ENCODE data around the gene AOC2. TPM values are rescaled to one million over a fixed set of nuclear protein-coding genes. Genes with fewer than 3 reads are reported as not detected.
A peak's percentile ranks its signal among the peaks of the same experiment; 100 is the strongest.

AOC2 gene
- polyA plus RNA-seq, 3 donors, result 0.09 to 1.6 TPM; not detected in 1

DNA sequence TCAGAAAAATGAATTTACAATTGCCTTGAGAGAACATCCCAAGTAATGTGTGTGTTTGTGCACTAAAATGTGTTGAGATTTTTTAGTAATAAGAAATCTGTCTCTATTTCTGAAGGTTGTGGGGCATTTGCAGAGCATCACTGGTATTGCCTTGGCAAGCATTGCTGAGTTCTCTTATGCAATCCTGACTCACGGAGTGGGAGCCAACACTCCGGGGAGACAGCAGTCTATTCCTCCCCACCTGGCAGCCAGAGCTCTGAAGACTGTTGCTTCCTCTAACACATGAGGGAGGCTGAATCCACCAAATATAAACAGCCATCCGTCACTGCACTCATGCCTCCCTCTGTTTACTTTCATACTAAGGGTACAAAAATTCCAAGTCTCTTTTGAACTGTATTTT lies 35.1 kb upstream of the AOC2 start:
- H3K4me2 ChIP-seq (replicated peaks; ENCODE audit: extremely low read depth, low read length, poor library complexity, severe bottlenecking), result no peak overlapping the region
- no peaks in the 10 kb centered on the region for H3K4me1 Mint-ChIP-seq
- no peaks in the 10 kb centered on the region for H3K27me3 ChIP-seq (ENCODE audit: control insufficient read depth in 2 of 2, insufficient read depth in 2 of 2, low read length in 2 of 2)
- no peak overlapping the region for H2AFZ ChIP-seq (ENCODE audit: insufficient read depth, low read depth, low read length, poor library complexity, severe bottlenecking)
- no peaks in the 10 kb centered on the region for H3K4me1 ChIP-seq (ENCODE audit: control insufficient read depth in 1 of 2, insufficient read depth in 2 of 2, low read length in 2 of 2)
- WGBS (ENCODE audit: insufficient coverage), result 28% methylated on average over 2 of the region's 3 CpGs
- no peak overlapping the region for H3K4me3 ChIP-seq (replicated peaks in 1 of 3; ENCODE audit: low read depth in 2 of 3, low read length in 3 of 3)
- no peak for DNase-seq
- no peak overlapping the region for H3K9ac ChIP-seq (ENCODE audit: insufficient read depth, low read length, poor library complexity, severe bottlenecking)
- H3K27me3 Mint-ChIP-seq (ENCODE audit: low read depth in 3 of 3), result peaks cover 0 to 3% (median 2%) of the 10 kb centered on the region in 3 donors
- H3K9me3 Mint-ChIP-seq, result no peaks in the 10 kb centered on the region
- H3K36me3 Mint-ChIP-seq, result peaks cover 39 to 61% of the 10 kb centered on the region in 2 donors
- peak overlapping the region in 3 of 7 donors; percentile 20 to 73 (median 22) for H3K27ac Mint-ChIP-seq
- intact Hi-C loops (cut with micrococcal nuclease), result no loop called here
- no peaks in the 10 kb centered on the region for H4K20me1 ChIP-seq (ENCODE audit: insufficient read depth, low read length)
- no peak overlapping the region for H3K27ac ChIP-seq (ENCODE audit: low read depth in 1 of 2, low read length in 2 of 2)
- H3K9me3 ChIP-seq (replicated peaks in 1 of 2; ENCODE audit: control insufficient read depth in 1 of 2, insufficient read depth in 1 of 2, low read length in 2 of 2), result no peaks in the 10 kb centered on the region
- H3K36me3 ChIP-seq (replicated peaks in 1 of 2; ENCODE audit: control insufficient read depth in 1 of 2, insufficient read depth in 2 of 2, low read length in 2 of 2), result peaks cover 37 to 55% of the 10 kb centered on the region in 2 donors
- no peaks in the 10 kb centered on the region for H3K79me2 ChIP-seq (ENCODE audit: insufficient read depth, low read length)
- H3K4me3 Mint-ChIP-seq, result no peak overlapping the region
- TF ChIP-seq, protein P1, sequence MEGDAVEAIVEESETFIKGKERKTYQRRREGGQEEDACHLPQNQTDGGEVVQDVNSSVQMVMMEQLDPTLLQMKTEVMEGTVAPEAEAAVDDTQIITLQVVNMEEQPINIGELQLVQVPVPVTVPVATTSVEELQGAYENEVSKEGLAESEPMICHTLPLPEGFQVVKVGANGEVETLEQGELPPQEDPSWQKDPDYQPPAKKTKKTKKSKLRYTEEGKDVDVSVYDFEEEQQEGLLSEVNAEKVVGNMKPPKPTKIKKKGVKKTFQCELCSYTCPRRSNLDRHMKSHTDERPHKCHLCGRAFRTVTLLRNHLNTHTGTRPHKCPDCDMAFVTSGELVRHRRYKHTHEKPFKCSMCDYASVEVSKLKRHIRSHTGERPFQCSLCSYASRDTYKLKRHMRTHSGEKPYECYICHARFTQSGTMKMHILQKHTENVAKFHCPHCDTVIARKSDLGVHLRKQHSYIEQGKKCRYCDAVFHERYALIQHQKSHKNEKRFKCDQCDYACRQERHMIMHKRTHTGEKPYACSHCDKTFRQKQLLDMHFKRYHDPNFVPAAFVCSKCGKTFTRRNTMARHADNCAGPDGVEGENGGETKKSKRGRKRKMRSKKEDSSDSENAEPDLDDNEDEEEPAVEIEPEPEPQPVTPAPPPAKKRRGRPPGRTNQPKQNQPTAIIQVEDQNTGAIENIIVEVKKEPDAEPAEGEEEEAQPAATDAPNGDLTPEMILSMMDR (IDR thresholded peaks at IDR 0.05), result no peak

DNA sequence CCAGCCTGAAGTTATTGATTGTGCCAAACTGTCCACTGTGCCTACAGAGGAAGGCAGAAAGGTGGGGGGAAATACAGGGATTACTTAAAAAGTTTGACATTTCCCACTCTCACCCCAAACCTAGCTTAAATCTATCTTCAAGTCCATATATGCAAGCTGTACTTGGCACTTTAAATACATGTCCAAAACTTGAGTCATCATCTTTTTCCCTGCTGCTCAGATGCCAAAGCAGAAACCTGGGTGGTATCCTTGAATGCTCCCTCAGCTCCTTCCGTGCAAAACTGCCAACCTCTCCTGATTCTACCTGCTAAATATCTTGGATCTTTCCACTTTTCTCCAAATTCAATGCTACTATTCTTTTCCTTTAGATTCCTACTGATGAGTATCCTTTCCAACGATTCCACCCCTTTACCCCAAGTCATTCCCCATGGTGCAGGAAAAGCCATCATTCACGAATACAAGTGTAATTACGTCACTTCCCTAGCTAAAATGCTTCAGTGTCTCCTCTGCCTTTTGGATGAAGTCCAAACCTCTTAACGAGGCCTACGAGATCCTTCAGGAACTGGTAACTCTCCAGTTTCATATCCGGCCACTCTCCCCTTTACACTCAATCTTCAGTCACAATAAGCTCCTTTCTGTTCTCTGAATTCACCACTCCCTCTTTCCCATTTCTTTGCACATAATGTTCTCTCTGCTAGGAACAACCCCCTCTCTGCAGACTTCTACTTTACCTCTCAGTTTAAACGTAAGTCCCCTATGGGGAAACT lies 29.6 kb upstream of the AOC2 start:
- H3K9ac ChIP-seq (ENCODE audit: insufficient read depth, low read length, poor library complexity, severe bottlenecking), result no peak overlapping the region
- Mint-ChIP-seq H3K27ac (peak overlapping the region in 1 of 7 donors; percentile 62), H3K4me1 (no peaks in the 10 kb centered on the region), H3K36me3 (peaks cover 78 to 98% of the 10 kb centered on the region in 2 donors), H3K27me3 (ENCODE audit: low read depth in 3 of 3) (peaks cover 0 to 2% (median 0%) of the 10 kb centered on the region in 3 donors), H3K9me3 (no peaks in the 10 kb centered on the region), H3K4me3 (no peak overlapping the region)
- no peak overlapping the region for H3K27ac ChIP-seq (ENCODE audit: low read depth in 1 of 2, low read length in 2 of 2)
- no peak overlapping the region for H3K4me2 ChIP-seq (replicated peaks; ENCODE audit: extremely low read depth, low read length, poor library complexity, severe bottlenecking)
- peaks cover 84 to 98% of the 10 kb centered on the region in 2 donors for H3K36me3 ChIP-seq (replicated peaks in 1 of 2; ENCODE audit: control insufficient read depth in 1 of 2, insufficient read depth in 2 of 2, low read length in 2 of 2)
- H2AFZ ChIP-seq (ENCODE audit: insufficient read depth, low read depth, low read length, poor library complexity, severe bottlenecking), result no peak overlapping the region
- no peaks in the 10 kb centered on the region for H3K4me1 ChIP-seq (ENCODE audit: control insufficient read depth in 1 of 2, insufficient read depth in 2 of 2, low read length in 2 of 2)
- H3K4me3 ChIP-seq (replicated peaks in 1 of 3; ENCODE audit: low read depth in 2 of 3, low read length in 3 of 3), result no peak overlapping the region
- TF ChIP-seq, protein P1 (IDR thresholded peaks at IDR 0.05), result no peak
- DNase-seq, result no peak
- peaks cover 9% of the 10 kb centered on the region for H4K20me1 ChIP-seq (ENCODE audit: insufficient read depth, low read length)
- WGBS (ENCODE audit: insufficient coverage), result 63% methylated on average over 5 of the region's 8 CpGs
- intact Hi-C loops (cut with micrococcal nuclease), result no loop called here
- H3K79me2 ChIP-seq (ENCODE audit: insufficient read depth, low read length), result peaks cover 3% of the 10 kb centered on the region
- no peaks in the 10 kb centered on the region for H3K9me3 ChIP-seq (replicated peaks in 1 of 2; ENCODE audit: control insufficient read depth in 1 of 2, insufficient read depth in 1 of 2, low read length in 2 of 2)
- no peaks in the 10 kb centered on the region for H3K27me3 ChIP-seq (ENCODE audit: control insufficient read depth in 2 of 2, insufficient read depth in 2 of 2, low read length in 2 of 2)
